ENCODE measurements around the gene NDOR1.

The NDOR1 gene

GRCh38 chr9:137167747-137168572, 37.5 kb upstream of the NDOR1 start:
- FAIRE-seq: no peak

GRCh38 chr9:137168573-137168903, 37.0 kb upstream of the NDOR1 start:
- no peak for FAIRE-seq

- no peak for FAIRE-seq
These were observed 36.3 kb upstream of the NDOR1 start for GRCh38 chr9:137168904-137169856.

GRCh38 chr9:137169896-137170358, 35.6 kb upstream of the NDOR1 start, which contains the start of gene LRRC26:
Gene LRRC26 (minus strand): TSS chr9:137170051. CDS start chr9:137169943, 108 bp downstream.
- no peak for FAIRE-seq

GRCh38 chr9:137170486-137171148, 34.9 kb upstream of the NDOR1 start:
- FAIRE-seq: no peak

GRCh38 chr9:137171149-137171900, 34.2 kb upstream of the NDOR1 start:
- no peak for FAIRE-seq

- FAIRE-seq: no peak
These were observed 32.4 kb upstream of the NDOR1 start for GRCh38 chr9:137172901-137173795.

GRCh38 chr9:137173796-137174664, 31.5 kb upstream of the NDOR1 start:
- no peak for FAIRE-seq

- no peak for FAIRE-seq
These were observed 30.7 kb upstream of the NDOR1 start for GRCh38 chr9:137174722-137175293.

GRCh38 chr9:137175345-137175961, 30.0 kb upstream of the NDOR1 start:
- FAIRE-seq: no peak

- FAIRE-seq: no peak
These were observed 29.0 kb upstream of the NDOR1 start for GRCh38 chr9:137176302-137177182.

- FAIRE-seq: no peak
These were observed 27.1 kb upstream of the NDOR1 start for GRCh38 chr9:137178201-137178938.

- no peak for FAIRE-seq
These were observed 26.4 kb upstream of the NDOR1 start for GRCh38 chr9:137178939-137179630.

GRCh38 chr9:137179761-137180160, 25.7 kb upstream of the NDOR1 start:
- no peak for FAIRE-seq

- no peak for FAIRE-seq
These were observed 25.0 kb upstream of the NDOR1 start for GRCh38 chr9:137180491-137180890.

- no peak for FAIRE-seq
These were observed 23.8 kb upstream of the NDOR1 start for GRCh38 chr9:137181680-137182079.

- FAIRE-seq: no peak
These were observed 22.7 kb upstream of the NDOR1 start for GRCh38 chr9:137182836-137183235.

All from A204.1 (cell line).